ENCODE measurements around the gene CCL27. TPM values are rescaled to one million over a fixed set of nuclear protein-coding genes. Genes with fewer than 3 reads are reported as not detected.

Gene CCL27
- total and polyA plus RNA-seq, 4 donors, result not detected

DNA sequence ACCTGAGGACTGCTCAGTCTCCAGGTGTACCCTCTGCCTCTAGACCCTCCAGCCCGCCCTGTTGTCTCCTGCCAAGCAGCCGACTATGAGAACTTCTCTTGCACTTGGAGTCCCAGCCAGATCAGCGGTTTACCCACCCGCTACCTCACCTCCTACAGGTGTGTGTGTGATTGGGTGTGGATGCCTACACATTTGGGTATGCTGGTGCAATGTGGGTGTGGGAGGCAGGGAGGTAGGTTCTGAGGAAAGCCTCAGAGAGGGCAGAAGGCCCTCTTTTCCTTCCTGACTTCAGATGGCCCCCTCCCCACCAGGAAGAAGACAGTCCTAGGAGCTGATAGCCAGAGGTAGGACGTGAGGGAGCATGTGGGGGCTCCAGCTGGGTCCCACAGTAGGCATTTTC, 5.5 kb downstream of the CCL27 start:
- no peak overlapping the region for H3K27ac ChIP-seq (ENCODE audit: low read depth in 1 of 2, low read length in 2 of 2)
- intact Hi-C loops (cut with DNase I), result loop anchor here in 1 of 2 donors (10.0 kb wide), 1 partner anchor 328 kb away; the partner anchor contains the start of gene DNAJB5
- H3K36me3 ChIP-seq (ENCODE audit: control insufficient read depth in 1 of 2, insufficient read depth in 2 of 2, low read length in 1 of 2), result peaks cover 0 to 3% of the 10 kb centered on the region in 2 donors
- no peak overlapping the region for H3K4me3 ChIP-seq (ENCODE audit: low read length in 2 of 2)
- no peak for ATAC-seq (ENCODE audit: low FRiP score)
- no peak for DNase-seq
- H3K4me1 ChIP-seq (ENCODE audit: control insufficient read depth in 1 of 2, insufficient read depth in 2 of 2, low read length in 2 of 2), result peaks cover 0 to 2% of the 10 kb centered on the region in 2 donors
- H3K27me3 ChIP-seq (ENCODE audit: control insufficient read depth in 1 of 2, insufficient read depth in 2 of 2, low read length in 1 of 2), result no peaks in the 10 kb centered on the region
- WGBS, 2 donors, result 84 to 85% methylated on average over 5 of the region's 5 CpGs
- H3K9me3 ChIP-seq (ENCODE audit: control insufficient read depth, low read length), result no peaks in the 10 kb centered on the region

GRCh38 chr9:34655394-34655793, 7.1 kb downstream of the CCL27 start:
- H3K9me3 ChIP-seq (ENCODE audit: control insufficient read depth, low read length), result no peaks in the 10 kb centered on the region
- no peaks in the 10 kb centered on the region for H3K36me3 ChIP-seq (ENCODE audit: control insufficient read depth in 1 of 2, insufficient read depth in 2 of 2, low read length in 1 of 2)
- no peaks in the 10 kb centered on the region for H3K27me3 ChIP-seq (ENCODE audit: control insufficient read depth in 1 of 2, insufficient read depth in 2 of 2, low read length in 1 of 2)
- DNase-seq, result no peak
- no peak for ATAC-seq (ENCODE audit: low FRiP score)
- WGBS, 2 donors, result 66 to 71% methylated on average over 5 of the region's 5 CpGs
- no peak overlapping the region for H3K4me3 ChIP-seq (ENCODE audit: low read length in 2 of 2)
- H3K27ac ChIP-seq (ENCODE audit: low read depth in 1 of 2, low read length in 2 of 2), result peak overlapping the region in 1 of 2 donors; percentile 20
- H3K4me1 ChIP-seq (ENCODE audit: control insufficient read depth in 1 of 2, insufficient read depth in 2 of 2, low read length in 2 of 2), result peaks cover 0 to 2% of the 10 kb centered on the region in 2 donors
- intact Hi-C loops (cut with DNase I), result loop anchor here in 1 of 2 donors (10.0 kb wide), 1 partner anchor 329 kb away; the partner anchor contains the start of gene DNAJB5

- no peak overlapping the region for H3K4me3 ChIP-seq (ENCODE audit: low read length in 2 of 2)
- H3K36me3 ChIP-seq (ENCODE audit: control insufficient read depth in 1 of 2, insufficient read depth in 2 of 2, low read length in 1 of 2), result no peaks in the 10 kb centered on the region
- H3K27ac ChIP-seq (ENCODE audit: low read depth in 1 of 2, low read length in 2 of 2), result peak overlapping the region; percentile 53 to 70
- peak; percentile 81 for ATAC-seq (ENCODE audit: low FRiP score)
- intact Hi-C loops (cut with DNase I), result loop anchor here (5.0 to 10.0 kb wide), 2 partner anchors 48 to 330 kb away; partner anchors contain the start of gene DNAJB5 (in 1 of the 2)
- H3K9me3 ChIP-seq (ENCODE audit: control insufficient read depth, low read length), result no peaks in the 10 kb centered on the region
- DNase-seq, result peak; percentile 87 to 89
- peaks cover 0 to 2% of the 10 kb centered on the region in 2 donors for H3K4me1 ChIP-seq (ENCODE audit: control insufficient read depth in 1 of 2, insufficient read depth in 2 of 2, low read length in 2 of 2)
- no peaks in the 10 kb centered on the region for H3K27me3 ChIP-seq (ENCODE audit: control insufficient read depth in 1 of 2, insufficient read depth in 2 of 2, low read length in 1 of 2)
- 5 to 8% methylated on average over 11 of the region's 11 CpGs for WGBS, 2 donors
Measured at GRCh38 chr9:34654323-34655051, 8.0 kb downstream of the CCL27 start.

DNA sequence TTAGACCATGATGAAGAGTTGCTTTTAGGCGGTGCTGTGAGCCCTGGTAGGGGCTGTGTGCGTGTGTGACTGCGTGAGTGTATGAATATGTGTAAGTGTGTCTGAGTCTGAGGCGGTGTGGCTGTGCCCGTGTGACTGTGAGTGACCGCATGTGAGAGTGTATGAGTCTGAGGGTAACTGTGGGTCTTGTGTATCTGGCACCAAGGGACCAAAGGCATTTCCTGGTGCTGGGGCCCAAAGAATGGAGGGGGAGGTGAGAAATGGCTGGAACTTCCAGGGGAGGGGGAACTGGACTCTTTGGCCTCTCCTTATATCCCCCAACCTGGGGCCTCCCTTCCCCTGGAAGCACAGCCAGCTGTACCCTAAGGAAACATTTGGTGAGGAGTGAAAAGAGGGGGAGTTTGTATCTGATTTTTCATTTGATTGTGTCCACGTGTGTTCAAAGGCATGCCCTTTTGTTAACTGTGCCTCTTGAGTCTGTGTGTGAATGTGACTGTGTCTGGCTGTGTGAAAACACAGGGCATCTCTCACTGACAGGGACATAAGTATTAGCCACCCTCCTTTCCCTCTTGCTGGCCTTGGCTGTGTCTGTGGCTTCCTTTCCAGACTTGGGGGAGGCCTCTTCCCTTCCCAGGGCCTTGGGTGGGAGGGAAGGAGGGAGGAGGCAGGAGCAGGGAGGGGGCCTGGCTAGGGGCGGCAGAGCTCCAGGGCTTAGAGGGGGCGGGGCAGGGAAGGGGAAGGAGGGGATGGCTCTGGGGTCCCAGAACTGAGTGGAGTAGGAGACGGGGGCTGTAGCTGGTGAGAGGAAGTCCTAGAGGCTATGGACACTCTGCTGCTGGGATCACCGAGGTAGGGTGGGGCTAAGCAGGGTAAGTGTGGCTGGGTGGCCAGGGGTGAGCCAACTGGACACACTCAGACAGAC, 9.0 kb downstream of the CCL27 start:
- intact Hi-C loops (cut with DNase I), result loop anchor here (5.0 to 10.0 kb wide), 2 partner anchors 49 to 331 kb away; partner anchors contain the start of gene DNAJB5 (in 1 of the 2)
- peak overlapping the region; percentile 53 to 70 for H3K27ac ChIP-seq (ENCODE audit: low read depth in 1 of 2, low read length in 2 of 2)
- H3K36me3 ChIP-seq (ENCODE audit: control insufficient read depth in 1 of 2, insufficient read depth in 2 of 2, low read length in 1 of 2), result no peaks in the 10 kb centered on the region
- H3K9me3 ChIP-seq (ENCODE audit: control insufficient read depth, low read length), result no peaks in the 10 kb centered on the region
- peaks cover 0 to 2% of the 10 kb centered on the region in 2 donors for H3K4me1 ChIP-seq (ENCODE audit: control insufficient read depth in 1 of 2, insufficient read depth in 2 of 2, low read length in 2 of 2)
- DNase-seq (peak in 1 of 2 donors; percentile 68), ATAC-seq (ENCODE audit: low FRiP score) (peak; percentile 33)
- no peaks in the 10 kb centered on the region for H3K27me3 ChIP-seq (ENCODE audit: control insufficient read depth in 1 of 2, insufficient read depth in 2 of 2, low read length in 1 of 2)
- WGBS, 2 donors, result 5% methylated on average over 11 of the region's 11 CpGs
- no peak overlapping the region for H3K4me3 ChIP-seq (ENCODE audit: low read length in 2 of 2)

DNA sequence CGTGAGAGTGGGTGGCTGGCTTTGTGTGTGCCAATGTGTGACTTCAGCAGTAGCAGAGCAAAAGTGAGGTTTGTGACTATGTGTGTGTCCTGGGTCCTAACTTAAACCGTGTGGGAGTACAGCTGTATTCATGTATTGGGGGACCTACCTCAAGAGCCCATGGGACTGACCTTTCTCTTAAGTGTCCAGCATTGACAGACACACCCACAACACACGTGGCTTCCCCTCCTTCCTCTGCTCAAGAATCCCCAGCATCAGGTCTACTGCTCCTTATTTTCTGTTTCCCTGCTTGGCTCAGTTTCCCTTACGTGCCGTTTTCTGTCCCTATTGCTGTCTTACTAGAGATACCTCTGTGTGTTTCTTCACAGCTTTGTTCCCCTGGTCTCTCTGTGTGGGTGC, 9.9 kb downstream of the CCL27 start:
- no peaks in the 10 kb centered on the region for H3K9me3 ChIP-seq (ENCODE audit: control insufficient read depth, low read length)
- no peaks in the 10 kb centered on the region for H3K27me3 ChIP-seq (ENCODE audit: control insufficient read depth in 1 of 2, insufficient read depth in 2 of 2, low read length in 1 of 2)
- intact Hi-C loops (cut with DNase I), result loop anchor here (5.0 to 10.0 kb wide), 2 partner anchors 50 to 332 kb away; partner anchors contain the start of gene DNAJB5 (in 1 of the 2)
- DNase-seq, result no peak
- H3K36me3 ChIP-seq (ENCODE audit: control insufficient read depth in 1 of 2, insufficient read depth in 2 of 2, low read length in 1 of 2), result no peaks in the 10 kb centered on the region
- H3K27ac ChIP-seq (ENCODE audit: low read depth in 1 of 2, low read length in 2 of 2), result peak overlapping the region in 1 of 2 donors; percentile 70
- peak overlapping the region; percentile 24 to 47 for H3K4me3 ChIP-seq (ENCODE audit: low read length in 2 of 2)
- peaks cover 0 to 2% of the 10 kb centered on the region in 2 donors for H3K4me1 ChIP-seq (ENCODE audit: control insufficient read depth in 1 of 2, insufficient read depth in 2 of 2, low read length in 2 of 2)
- WGBS, 2 donors, result 2% methylated on average over 5 of the region's 5 CpGs
- ATAC-seq (ENCODE audit: low FRiP score), result no peak

DNA sequence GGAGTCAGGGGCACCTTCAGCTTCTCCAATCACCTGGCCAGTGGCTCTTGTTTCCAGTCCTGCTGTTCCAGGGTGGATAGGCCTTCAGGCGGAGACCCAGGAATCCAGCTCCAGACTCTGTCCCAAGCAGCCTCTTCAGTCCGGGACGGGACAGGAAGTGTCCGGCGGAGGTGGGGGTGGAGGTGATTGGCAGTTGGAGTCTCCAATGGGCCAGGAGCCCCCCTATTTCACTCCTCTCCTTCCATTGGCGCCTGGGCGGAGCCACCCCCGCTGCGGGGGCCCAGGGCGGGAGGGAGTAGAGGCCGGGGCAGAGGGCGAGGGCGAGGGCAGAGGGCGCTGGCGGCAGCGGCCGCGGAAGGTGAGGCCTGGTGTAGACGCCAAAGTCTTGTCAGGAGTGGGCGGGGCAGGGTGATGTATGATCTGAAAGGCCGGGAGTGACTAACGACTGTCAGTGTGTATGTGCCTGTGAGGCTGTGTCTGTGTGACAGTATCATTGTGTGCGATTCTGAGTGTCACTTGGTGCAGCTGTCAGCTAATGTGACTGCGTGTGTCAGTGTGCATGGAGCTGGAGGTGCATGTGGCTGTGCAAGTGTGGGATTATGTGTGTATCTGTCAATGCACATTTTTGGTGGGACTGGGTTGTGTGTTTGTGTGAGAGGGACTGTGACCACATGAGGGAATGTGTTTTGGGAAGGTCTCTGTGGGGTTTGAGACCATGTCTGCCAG, 10.4 kb downstream of the CCL27 start, which contains the start of gene IL11RA:
Gene IL11RA, plus strand, starts transcription at position 310 of the 726 bp plus-strand sequence. CDS start 3,033 bp downstream, outside the sequence.
- Histone ChIP-seq H3K4me1 (ENCODE audit: control insufficient read depth in 1 of 2, insufficient read depth in 2 of 2, low read length in 2 of 2) (peaks cover 0 to 2% of the 10 kb centered on the region in 2 donors), H3K36me3 (ENCODE audit: control insufficient read depth in 1 of 2, insufficient read depth in 2 of 2, low read length in 1 of 2) (no peaks in the 10 kb centered on the region), H3K27me3 (ENCODE audit: control insufficient read depth in 1 of 2, insufficient read depth in 2 of 2, low read length in 1 of 2) (no peaks in the 10 kb centered on the region), H3K27ac (ENCODE audit: low read depth in 1 of 2, low read length in 2 of 2) (peak within 1 kb of the TSS; percentile 70 to 72), H3K9me3 (ENCODE audit: control insufficient read depth, low read length) (no peaks in the 10 kb centered on the region), H3K4me3 (ENCODE audit: low read length in 2 of 2) (peak within 1 kb of the TSS; percentile 24 to 47)
- DNase-seq, result peak; percentile 92 to 94
- ATAC-seq (ENCODE audit: low FRiP score), result peak; percentile 78
- WGBS, 2 donors, result 3 to 4% methylated on average over 23 to 24 of the region's 24 CpGs
- intact Hi-C loops (cut with DNase I), result loop anchor here (5.0 to 10.0 kb wide), 2 partner anchors 50 to 333 kb away; partner anchors contain the start of gene DNAJB5 (in 1 of the 2)

DNA sequence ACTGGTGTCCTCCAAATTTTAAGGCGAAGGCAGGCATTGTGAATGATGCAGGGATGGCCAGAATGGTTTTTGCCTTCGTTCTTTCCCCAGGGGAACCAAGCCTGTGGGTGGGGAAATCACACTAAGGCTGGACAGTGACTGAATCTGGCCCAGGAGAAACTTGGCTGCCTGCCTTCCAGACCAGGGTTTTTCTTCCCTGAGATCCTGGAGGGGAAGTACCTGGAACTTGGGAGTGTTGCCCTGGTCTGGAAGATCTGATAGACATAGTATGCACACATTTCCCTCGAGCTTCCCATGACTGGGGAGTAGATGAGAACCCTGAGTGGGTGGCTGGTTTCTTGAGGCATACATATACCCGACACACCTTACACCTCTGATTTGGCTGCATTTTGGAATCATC, 11.1 kb downstream of the CCL27 start:
- no peak for ATAC-seq (ENCODE audit: low FRiP score)
- Histone ChIP-seq H3K9me3 (ENCODE audit: control insufficient read depth, low read length) (no peaks in the 10 kb centered on the region), H3K4me1 (ENCODE audit: control insufficient read depth in 1 of 2, insufficient read depth in 2 of 2, low read length in 2 of 2) (peaks cover 0 to 2% of the 10 kb centered on the region in 2 donors), H3K4me3 (ENCODE audit: low read length in 2 of 2) (no peak overlapping the region), H3K36me3 (ENCODE audit: control insufficient read depth in 1 of 2, insufficient read depth in 2 of 2, low read length in 1 of 2) (no peaks in the 10 kb centered on the region), H3K27ac (ENCODE audit: low read depth in 1 of 2, low read length in 2 of 2) (peak overlapping the region; percentile 70 to 72), H3K27me3 (ENCODE audit: control insufficient read depth in 1 of 2, insufficient read depth in 2 of 2, low read length in 1 of 2) (no peaks in the 10 kb centered on the region)
- 14 to 15% methylated on average over 4 of the region's 4 CpGs for WGBS, 2 donors
- intact Hi-C loops (cut with DNase I), result loop anchor here (5.0 to 10.0 kb wide), 2 partner anchors 51 to 333 kb away; partner anchors contain the start of gene DNAJB5 (in 1 of the 2)
- DNase-seq, result no peak

Data from aorta (tissue), 5 donors.